ENCODE measurements around the gene ADGRA1.
"Not testable (repeated sequence)": the region's sequence is repeated elsewhere in the genome, so short reads cannot be mapped to it uniquely, and the experiment has no call there.

ADGRA1 gene

GRCh38 chr10:133163889-133164815 is 76.4 kb downstream of the ADGRA1 start:
- DNase-seq (ENCODE audit: low spot score): no peak

DNA sequence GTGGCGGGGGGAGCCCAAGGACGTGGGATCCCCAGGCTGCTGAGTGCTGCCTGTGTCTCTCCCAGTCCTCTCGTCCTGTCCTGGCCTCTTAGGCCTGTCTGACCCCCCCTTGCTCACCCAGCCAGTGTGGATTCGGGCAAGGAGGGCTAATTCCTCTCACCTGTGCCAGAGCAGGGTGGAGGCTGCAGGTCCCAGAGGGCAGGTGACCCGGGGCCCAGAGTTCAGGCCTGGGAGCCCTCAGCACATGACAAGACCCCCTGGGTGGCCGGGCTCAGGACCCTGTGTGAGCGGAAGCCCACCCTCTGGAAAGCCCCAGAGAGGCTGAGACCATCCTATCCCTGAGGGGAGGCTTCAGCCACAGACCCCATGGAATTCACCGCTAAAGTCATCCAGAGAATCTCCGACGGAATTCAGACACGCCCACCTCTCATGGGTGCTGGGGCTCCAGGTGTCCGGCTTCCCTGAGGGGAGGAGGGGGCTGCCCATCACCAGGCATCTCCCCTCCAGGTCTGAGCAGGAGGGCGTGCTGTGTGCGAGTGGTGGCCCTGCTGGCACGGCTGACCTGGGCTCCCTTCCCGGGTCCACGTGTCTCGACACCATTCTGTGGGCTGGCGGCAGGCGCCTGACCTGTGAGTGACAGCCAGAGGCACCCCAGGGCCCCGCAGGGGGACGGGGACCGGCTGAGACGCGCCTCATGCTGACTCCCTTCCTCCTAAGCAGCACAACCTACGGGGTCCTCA is 77.3 kb downstream of the ADGRA1 start:
- DNase-seq (ENCODE audit: low spot score): no peak

DNA sequence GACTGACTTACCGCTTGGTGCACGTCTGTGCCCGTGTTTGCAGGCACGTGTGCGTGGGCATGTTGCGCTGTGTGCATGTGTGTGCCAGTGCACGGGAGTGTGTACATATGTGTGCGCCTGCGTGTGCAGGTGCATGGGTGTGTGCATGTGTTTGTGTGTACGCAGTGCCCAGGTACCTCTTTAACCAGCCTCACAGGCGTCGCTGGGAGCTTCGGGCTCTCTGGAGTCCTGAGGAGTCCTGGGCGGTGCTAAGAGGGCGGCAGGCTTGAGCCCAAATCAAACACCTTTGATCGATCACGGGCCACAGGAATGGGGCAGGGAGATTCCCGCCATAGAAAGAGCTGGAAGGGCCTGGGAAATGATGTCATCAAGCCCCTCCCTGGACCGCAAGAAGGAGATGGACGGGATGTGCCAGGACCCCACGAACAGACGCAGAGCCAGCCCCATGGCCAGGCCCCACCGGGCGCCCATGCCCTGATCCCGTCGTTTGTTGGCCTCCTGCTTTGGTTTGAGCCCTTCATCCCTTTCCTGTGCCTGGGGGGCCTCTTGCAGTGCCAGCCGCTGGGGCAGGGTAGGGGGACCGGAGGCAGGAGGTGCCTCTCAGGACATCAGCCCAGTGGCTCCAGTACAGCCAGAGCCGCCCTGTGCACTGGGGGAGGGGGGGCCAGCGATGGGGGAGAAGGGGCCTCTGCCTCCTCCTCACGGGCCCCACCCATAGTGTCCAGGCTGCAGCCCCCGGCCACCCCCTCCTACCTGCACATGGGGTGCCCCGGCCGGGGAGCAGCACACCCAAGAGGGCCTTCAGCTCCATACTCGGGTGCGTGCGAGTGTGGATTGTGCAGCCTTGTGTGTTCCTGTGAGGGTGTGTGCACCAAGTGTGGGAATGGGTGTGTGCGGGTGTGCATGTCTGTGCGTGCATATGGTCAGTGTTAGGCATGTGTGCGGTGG is 78.1 kb downstream of the ADGRA1 start:
- no peak for DNase-seq (ENCODE audit: low spot score)

DNA sequence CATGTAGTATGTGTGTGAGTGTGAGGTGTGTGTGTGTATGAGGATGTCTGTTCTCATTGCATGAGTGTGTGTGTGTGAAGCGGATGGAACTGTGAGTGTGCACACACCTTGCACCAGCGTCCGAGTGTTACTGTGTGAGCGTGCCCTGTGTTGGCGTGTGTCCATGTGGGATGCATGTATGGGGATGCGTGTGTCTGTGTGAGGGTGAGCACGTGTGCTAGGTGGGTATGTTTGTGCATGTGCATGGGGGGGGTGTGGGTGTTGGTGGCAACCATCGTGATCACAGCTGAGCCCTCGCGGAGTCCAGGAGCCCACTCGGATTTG is 78.7 kb downstream of the ADGRA1 start:
- DNase-seq (ENCODE audit: low spot score): no peak

- DNase-seq (ENCODE audit: low spot score): peak; percentile 56
Measured at GRCh38 chr10:133166828-133167692, 79.3 kb downstream of the ADGRA1 start.

DNA sequence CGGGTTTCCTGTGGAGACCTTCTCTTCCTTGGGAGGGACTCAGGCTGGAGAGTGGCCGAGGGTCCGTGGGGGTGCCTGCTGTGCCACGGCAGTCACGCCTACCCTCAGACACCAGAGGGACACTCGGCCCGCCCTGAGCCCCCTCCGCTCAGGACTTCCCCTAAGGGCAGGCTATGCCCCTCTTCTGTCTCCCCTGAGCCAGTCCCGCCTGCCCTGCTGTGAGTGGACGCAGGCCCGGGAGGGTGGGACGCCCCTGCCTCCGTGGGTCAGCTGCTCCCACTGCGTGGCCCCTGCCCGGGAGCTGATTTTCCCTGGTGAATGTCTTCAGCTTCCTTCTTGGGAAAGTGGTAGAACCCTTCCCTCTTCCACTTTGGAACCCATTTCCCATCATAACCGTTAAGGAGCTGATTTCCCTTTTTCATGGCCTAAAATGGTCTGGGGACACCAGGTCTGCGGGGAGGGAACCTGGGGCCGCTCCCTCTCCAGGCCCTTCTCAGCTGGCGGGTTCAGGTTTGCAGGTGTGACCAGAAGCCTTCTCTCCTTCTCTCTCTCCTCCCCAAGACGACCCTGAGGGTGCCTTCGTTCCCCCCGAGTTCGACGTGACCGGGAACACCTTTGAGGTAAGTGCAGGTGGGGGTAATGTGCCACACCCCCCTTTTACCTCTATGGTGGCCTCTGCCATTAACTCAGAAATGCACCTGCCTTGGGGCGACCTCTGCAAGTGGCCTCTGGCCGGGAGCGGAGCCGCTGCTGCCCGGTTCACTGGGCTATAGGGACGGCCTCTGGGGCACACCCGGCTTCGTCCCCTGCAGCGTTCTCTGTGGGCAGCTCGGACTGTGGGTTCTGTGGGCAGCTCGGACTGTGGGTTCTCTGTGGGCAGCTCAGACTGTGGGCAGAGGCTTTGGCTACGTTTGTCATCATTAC is 80.2 kb downstream of the ADGRA1 start:
- DNase-seq (ENCODE audit: low spot score): no peak

DNA sequence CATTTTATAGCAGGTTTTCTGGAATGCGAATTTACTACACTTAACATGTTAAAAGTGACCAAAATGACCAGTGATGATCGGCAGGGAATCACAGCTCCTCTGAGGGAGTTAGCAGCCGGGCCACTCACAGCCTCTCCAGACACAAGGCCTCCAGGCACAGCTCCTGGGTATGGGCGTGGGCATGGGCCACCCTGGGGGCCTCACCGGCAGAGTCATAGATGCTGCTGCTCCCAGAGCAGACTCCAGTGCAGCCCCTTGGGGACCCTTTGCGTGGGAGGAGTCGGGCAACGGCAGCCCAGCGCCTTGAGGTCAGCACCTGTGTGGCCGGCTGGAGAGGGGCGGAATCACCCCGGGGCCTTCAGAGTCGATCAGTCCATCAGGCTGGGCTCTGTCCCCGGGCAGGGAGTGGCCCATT is 80.9 kb downstream of the ADGRA1 start:
- DNase-seq (ENCODE audit: low spot score): no peak

GRCh38 chr10:133169173-133169947 is 81.6 kb downstream of the ADGRA1 start:
- DNase-seq (ENCODE audit: low spot score): no peak

DNA sequence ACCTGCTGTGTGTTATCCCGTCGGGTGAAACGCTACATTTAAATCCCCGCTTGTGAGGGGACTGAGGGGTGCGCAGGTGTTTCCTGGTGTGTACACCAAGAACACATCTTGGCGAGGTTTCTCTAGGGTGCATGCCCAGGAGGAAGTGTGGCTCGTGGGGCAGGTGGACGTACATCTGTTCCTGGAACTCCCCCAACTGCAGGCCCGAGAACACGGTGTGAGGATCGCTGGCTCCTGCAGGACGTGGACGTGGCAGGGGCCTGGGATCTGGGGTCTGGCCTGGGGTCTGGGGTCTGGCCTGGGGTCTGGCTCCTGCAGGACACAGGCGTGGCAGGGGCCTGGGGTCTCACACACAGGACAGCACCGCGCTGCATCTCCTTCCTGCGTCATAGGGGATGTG is 82.4 kb downstream of the ADGRA1 start:
- no peak for DNase-seq (ENCODE audit: low spot score)

DNA sequence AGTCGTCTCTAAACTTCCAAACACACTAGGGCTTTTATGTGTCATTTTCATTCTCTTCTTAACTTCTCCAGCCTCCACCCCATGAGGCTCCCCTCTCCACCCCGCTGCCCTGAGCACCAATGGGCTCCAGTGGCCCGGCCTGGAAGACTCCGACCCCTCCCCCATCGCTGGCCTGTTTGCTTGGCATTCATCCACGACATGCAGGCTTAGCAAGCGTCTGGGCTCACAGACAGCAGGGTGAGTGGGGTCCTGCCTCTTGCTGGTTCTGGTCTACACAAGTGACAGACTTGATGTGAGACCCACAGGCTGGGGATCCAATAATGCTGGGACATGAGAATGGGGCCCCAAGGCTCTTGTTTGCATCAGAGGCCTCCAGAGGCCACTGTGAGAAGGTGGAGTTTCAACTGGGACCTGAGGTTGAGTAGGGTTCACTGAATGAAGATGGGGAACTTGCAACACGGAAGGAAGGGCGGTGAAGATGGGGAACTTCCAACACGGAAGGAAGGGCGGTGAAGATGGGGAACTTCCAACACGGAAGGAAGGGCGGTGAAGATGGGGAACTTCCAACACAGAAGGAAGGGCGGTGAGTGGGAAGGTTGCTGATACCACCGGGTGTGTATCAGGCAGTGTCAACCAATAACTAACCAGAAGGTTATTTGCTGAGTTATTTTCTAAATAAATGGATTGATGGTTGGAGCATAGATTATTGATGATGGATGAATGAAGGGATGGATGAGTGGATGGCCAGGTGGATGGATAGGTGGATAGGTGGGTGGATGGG is 86.3 kb downstream of the ADGRA1 start:
- DNase-seq (ENCODE audit: low spot score): no peak

GRCh38 chr10:133174689-133175263 is 87.1 kb downstream of the ADGRA1 start:
- DNase-seq (ENCODE audit: low spot score): no peak

DNA sequence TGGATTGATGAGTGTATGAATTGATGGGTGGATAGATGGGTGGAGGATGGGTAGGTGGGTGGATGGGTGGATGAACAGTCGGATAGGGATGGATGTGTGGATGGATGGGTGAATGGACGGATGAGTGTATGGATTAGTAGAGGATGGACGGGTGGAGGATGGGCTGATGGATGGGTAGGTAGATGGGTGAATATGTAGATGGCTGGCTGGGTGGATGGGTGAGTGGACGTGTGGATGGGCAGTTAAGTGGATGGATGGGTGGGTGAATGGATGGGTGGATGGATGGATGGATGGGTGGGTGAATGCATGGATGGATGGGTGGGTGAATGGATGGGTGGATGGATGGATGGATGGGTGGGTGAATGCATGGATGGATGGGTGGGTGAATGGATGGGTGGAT is 87.9 kb downstream of the ADGRA1 start:
- not testable (repeated sequence) for DNase-seq (ENCODE audit: low spot score)

DNA sequence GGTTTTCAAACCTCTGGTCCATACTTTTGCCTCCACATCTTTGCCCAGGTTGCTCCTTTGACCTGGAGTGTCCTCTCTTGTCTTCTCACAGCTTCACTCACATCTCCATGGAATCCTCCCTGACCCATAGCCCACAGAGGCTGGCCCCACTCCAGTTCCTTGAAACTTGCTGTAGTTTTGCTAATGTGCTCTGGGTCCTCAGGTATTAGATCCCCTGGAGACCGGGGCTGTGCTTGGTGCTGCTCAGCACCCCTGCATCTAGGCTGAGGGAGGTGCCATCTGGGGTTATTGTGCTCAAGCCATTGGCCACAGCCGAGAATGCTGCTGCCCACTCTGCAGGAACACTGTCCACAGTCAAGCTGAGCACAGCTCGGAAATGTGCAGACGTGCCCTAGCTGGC is 88.8 kb downstream of the ADGRA1 start:
- no peak for DNase-seq (ENCODE audit: low spot score)

DNA sequence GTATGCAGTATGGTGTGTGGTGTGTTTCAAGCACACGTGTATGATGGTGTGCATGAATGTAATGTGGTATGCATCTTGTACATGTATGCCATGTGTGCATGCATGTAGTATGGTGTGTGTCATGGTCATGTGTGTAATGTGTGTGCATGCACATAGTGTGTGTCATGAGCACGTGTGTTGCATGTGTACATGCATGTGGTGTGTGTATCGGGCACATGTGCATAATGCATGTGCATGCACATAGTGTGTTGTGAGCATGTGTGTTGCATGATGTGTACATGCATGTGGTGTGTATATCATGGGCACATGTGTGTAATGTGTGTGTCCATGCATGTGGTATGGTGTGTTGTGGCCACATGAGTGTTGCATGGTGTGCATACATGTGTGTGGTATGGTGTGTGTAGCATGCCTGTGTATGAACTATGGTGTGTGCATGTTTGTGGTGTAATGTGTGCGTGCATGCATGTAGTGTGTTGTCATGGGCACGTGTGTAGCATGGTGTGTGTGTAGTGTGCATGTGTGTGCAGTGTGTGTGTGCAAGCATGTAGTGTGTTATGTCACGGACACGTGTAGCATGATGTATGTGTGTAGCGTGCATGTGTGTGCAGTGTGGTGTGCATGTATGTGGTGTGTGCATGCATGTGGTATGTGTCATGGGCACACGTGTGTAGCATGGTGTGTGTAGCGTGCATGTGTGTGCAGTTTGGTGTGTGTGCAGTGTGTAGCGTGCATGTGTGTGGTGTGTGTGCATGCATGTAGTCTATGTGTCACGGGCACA is 89.8 kb downstream of the ADGRA1 start:
- DNase-seq (ENCODE audit: low spot score): no peak

DNA sequence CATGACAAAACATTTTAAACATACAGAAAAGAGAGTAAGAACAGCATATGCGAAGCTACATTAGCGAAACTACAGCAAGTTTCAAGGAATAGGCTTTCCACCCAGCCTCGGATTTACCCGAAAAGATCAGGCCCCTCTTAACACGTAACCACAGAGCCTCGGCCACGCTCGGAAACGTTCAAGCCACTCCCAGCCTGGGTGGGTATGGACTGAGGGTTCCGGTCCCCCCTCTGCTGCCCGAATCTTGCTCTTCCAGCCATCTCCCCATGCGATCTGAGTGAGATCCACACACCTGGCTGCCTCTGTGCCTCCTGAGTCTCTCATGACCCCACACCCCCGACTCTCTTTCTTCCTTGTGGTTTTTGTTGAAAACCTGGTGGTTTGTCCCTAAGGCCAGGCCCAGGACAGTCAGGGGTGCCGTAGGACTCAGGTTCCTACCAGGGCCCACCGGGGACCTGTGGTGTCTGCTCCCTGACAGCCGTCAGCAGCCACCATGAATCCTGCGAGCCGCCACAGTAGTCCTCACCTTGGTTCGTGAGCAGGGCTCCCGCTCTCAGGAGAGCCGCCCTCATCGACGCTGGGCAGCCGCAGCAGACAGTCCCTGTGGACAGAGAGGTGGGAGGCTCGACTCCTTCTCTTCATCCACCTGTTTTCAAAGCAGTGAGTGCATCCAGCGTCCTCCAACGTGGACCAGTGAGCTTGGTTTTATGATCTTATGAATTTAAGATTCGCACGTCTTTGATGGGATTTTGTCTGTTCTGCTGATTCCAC is 90.8 kb downstream of the ADGRA1 start:
- DNase-seq (ENCODE audit: low spot score): no peak

GRCh38 chr10:133179128-133179520 is 91.4 kb downstream of the ADGRA1 start:
- DNase-seq (ENCODE audit: low spot score): no peak

DNA sequence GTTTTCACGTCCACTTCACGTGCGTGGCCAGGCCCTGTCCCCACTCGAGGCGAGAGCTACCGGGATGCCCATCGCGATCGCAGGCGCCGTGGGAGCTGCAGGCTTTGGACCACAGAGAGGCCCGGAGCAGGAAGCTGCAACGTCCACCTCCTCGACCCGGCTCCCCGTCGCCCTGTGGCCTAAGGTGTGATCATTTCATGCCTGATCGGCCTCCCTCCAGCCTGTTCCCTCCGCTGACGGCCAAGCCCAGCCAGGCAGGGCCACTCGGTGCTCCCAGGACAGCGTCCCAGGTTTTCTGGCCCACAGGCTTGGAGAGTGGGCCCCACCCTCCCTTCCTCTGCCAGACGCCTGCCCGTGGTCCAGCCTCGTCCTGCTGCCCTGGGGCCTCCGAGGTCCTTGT is 91.9 kb downstream of the ADGRA1 start:
- no peak for DNase-seq (ENCODE audit: low spot score)
